Parietal lobe (tissue), 1 donor: ENCODE measurements around the gene TAPBPL. TPM values are rescaled to one million over a fixed set of nuclear protein-coding genes. Genes with fewer than 3 reads are reported as not detected.

Experiments
- total RNA-seq: library from RNA; depleted of rRNA; stranded (reverse); fragments of >200 nt; gene quantifications from one replicate; pipeline ENCODE4 v1.2.3, GENCODE V29; 2014

Gene TAPBPL, protein sequence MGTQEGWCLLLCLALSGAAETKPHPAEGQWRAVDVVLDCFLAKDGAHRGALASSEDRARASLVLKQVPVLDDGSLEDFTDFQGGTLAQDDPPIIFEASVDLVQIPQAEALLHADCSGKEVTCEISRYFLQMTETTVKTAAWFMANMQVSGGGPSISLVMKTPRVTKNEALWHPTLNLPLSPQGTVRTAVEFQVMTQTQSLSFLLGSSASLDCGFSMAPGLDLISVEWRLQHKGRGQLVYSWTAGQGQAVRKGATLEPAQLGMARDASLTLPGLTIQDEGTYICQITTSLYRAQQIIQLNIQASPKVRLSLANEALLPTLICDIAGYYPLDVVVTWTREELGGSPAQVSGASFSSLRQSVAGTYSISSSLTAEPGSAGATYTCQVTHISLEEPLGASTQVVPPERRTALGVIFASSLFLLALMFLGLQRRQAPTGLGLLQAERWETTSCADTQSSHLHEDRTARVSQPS
- 0.94 TPM for total RNA-seq

DNA sequence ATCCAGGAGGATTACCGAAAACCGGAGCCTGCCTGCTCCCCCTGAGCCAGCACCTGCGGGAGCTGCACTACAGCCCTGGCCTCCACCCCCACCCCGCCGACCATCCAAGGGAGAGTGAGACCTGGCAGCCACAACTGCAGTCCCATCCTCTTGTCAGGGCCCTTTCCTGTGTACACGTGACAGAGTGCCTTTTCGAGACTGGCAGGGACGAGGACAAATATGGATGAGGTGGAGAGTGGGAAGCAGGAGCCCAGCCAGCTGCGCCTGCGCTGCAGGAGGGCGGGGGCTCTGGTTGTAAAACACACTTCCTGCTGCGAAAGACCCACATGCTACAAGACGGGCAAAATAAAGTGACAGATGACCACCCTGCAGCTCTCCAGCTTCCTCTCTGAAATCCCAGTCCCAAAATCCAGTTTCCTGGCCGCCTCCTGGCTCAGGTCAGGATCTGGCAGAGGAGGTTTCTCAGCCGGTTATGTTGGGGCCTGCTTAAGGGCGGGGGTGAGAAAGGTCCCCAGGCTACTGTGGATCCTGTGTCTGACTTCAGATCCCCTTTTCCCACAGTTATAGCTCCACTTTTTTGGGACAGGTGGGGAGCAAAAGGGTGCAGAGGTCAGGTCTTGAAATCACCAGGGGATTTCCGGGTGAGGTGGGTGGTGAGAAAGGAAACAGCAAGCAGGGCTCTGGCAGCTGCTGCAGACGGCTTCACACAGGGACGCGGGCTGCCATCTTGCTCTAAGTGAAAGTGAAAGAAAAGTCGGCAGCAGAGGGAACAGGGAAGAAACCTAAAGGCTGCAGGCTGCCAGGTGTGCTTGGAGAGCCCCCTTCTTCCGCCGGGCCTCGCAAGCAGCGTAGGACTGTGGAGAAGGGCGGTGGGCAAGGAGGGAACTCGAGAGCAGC lies at the start of gene TAPBPL:
TSS of gene TAPBPL (plus strand) at position 695 of the 897 bp plus-strand sequence. CDS start 207 bp downstream, outside the sequence.

DNA sequence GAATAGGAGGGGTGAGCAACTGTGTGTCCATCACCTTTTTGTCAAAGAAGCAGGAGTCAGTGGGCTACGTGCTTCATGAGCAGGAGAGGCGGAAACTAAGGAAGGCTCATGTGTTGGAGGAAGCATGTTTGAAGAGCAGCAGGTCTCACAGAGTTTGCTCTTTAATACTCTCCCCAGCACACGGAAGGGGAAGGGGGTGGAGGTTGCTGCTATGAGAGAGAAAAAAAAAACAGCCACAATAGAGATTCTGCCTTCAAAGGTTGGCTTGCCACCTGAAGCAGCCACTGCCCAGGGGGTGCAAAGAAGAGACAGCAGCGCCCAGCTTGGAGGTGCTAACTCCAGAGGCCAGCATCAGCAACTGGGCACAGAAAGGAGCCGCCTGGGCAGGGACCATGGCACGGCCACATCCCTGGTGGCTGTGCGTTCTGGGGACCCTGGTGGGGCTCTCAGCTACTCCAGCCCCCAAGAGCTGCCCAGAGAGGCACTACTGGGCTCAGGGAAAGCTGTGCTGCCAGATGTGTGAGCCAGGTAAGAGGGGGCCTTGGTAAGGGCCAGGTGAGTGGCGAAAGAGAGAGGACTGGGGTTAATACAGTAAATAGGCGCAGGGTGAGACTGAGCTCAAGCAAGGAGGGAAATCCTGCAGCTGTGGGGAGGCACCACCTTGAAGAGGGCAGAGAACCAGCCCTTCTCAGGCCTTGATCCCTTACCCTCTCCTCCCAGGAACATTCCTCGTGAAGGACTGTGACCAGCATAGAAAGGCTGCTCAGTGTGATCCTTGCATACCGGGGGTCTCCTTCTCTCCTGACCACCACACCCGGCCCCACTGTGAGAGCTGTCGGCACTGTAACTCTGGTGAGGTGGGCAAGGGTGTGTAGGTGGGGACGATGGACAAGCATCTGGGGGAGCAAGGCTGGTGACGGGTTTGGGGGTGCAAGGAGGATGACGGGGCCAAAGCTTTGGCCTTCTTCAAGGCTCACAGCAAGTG lies 6.8 kb upstream of the TAPBPL start, which contains the start of gene CD27:
TSS of gene CD27 (plus strand) at position 252 of the 985 bp plus-strand sequence. CDS start at position 393, 141 bp downstream.

DNA sequence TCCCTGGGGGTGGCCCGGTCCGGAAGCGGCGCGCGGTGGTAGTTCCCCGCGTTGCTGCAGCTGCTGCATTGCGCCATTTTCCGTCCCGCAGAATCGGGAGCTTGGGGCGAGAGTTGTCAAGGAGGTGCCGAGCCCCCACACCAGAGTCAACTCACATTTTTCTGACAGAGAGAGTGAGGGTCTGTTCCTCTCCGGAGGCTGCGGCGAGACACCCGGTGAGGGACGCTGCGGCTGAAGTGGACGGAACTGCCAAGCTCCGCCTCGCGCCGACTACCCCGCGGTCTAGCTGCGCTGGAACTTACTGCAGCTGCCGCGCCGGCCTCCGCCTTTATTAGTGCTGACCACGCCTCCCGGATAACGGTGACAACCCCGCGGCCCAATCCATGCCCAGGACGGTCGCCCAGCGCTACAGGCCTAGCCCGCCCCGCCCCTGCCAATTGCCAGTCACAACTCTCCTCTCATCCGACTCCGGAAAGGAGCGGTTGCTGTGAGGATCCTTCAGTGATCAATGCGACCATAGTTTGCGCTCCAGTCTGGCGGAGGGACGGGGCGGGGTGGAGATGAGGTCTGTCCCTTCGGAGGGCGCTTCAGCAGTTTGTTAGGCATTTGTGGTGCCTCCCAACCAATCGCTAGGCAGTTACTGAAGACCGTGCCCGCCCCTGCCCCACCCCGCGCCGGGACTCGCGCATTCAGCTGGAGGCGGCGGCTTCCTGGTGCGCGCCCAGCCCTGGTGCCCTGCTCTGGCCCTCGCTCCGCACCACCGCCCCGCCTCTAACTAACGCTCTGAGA lies 18.7 kb downstream of the TAPBPL start, which contains the start of gene VAMP1:
TSS of gene VAMP1 (minus strand) at position 303 of the 789 bp plus-strand sequence. CDS start at position 157, 146 bp downstream.

DNA sequence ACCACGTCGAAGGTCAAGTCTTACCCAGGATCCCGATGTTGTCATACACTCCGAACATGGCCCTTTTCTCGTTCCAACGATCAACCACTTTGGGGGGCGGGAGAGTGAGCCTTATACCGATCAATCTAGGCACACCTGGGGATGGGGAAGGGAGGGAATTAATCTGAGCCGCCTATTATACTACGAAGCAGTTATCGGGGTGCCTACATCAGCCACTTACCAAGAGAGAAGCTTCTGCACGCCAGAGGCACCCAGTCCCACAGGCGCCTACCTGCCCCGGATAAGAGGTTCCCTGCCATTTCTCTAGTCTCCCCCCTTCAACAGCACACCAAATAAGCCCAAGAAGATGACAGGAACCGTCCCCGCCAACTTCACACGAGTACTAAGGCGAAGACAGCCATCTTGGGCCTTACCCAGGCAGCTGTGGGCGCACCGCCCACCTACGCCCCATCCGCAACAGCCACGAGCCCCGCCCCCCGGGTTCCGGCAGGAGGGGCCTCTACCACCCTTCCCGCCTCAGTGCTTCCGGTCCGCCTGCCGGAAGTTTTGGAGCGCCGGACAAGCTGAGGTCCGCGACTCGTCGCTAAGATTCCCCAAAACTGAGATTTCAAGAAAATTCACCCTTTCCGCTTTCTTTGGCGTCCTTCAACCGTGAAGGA lies 41.1 kb downstream of the TAPBPL start, which contains the start of gene MRPL51:
TSS of gene MRPL51 (minus strand) at position 425 of the 659 bp plus-strand sequence. CDS start at position 299, 126 bp downstream.

DNA sequence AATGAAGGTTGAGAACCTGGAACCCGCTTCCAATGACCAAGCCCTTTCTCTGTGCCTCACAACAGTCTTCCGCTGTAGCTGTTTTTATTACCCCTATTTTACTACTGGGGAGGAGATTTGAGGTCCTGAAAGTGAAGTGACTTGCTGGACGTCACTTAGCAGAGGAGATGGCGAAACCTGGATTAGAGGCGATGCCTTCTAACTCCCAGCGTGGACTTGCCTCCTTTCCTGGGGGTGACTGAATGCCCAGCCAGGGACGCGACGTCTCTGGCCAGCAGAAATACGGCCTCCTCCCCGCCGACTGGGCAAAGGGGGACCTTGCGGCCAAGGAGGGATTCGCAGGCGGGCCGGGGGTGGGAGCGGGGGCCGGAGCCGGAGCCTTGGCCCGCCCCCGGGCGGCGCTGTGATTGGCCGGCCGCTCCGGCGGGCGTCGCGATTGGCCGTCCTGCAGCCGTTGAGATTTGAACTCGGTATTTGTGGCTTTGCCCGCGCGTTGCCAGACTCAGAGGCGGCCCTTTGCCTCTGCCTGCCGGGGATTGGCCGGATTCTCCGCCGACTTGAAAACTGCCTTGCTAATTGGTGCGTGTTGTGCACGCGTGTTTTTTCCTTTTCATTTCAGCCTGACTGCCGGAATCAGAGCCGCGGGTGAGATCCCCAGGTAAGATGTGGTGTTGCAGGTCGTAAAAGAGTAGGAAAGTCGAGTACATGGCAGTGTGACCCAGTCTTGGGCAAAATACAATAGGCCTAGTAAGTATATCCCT lies 41.8 kb downstream of the TAPBPL start, which contains the start of gene NCAPD2:
TSS of gene NCAPD2 (plus strand) at position 606 of the 761 bp plus-strand sequence. CDS start 997 bp downstream, outside the sequence.

Other genes starting within 250 kb of the TAPBPL start
- not detected for gene PLEKHG6, start 141.4 kb upstream of the TAPBPL start, total RNA-seq
- 8.5 TPM for gene TNFRSF1A, start 110.0 kb upstream of the TAPBPL start, total RNA-seq
- not detected for gene SCNN1A, start 76.5 kb upstream of the TAPBPL start, total RNA-seq
- gene LTBR, start 67.9 kb upstream of the TAPBPL start, total RNA-seq: 1.6 TPM
- 0.63 TPM for gene CD27, start 7.1 kb upstream of the TAPBPL start, total RNA-seq
- gene VAMP1, start 18.6 kb downstream of the TAPBPL start, total RNA-seq: 5.9 TPM
- 33.5 TPM for gene MRPL51, start 41.2 kb downstream of the TAPBPL start, total RNA-seq
- gene NCAPD2, start 42.1 kb downstream of the TAPBPL start, total RNA-seq: 19.4 TPM
- gene GAPDH, start 82.5 kb downstream of the TAPBPL start, total RNA-seq: 1,745 TPM
- gene IFFO1, start 104.0 kb downstream of the TAPBPL start, total RNA-seq: 6.6 TPM
- 18.5 TPM for gene NOP2, start 116.2 kb downstream of the TAPBPL start, total RNA-seq
- 210 TPM for gene CHD4, start 155.3 kb downstream of the TAPBPL start, total RNA-seq
- gene LPAR5, start 183.9 kb downstream of the TAPBPL start, total RNA-seq: 0.94 TPM
- gene ACRBP, start 195.4 kb downstream of the TAPBPL start, total RNA-seq: 1.6 TPM
- gene ING4, start 211.1 kb downstream of the TAPBPL start, total RNA-seq: 83.6 TPM
- 32.2 TPM for gene ZNF384, start 237.3 kb downstream of the TAPBPL start, total RNA-seq
- 4.1 TPM for gene PIANP, start 248.8 kb downstream of the TAPBPL start, total RNA-seq